ENCODE measurements around the gene RPGR.

The RPGR gene

DNA sequence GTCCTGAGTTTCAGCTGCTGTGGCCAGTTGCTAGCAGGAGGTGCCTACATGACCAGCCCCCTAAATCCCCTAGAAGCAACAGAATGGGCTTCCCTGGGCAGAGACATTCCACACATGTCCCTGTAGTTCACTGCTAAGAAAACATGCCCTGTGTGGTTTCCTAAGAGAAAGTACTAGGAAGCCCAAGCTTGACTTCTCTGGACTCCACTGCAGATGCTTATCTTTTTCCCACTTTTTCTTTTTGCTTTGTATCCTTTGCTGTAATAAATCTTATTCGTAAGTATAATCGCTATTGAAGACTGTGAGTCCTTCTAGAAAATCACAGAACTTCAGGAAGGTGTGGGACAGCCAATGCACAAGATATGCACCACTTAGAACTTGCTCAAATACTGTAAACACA is 15.6 kb downstream of the RPGR start:
- DNase-seq (ENCODE audit: low read depth), result no peak
- H3K4me3 ChIP-seq (ENCODE audit: low read length), result no peak overlapping the region
- TF ChIP-seq, protein P1, sequence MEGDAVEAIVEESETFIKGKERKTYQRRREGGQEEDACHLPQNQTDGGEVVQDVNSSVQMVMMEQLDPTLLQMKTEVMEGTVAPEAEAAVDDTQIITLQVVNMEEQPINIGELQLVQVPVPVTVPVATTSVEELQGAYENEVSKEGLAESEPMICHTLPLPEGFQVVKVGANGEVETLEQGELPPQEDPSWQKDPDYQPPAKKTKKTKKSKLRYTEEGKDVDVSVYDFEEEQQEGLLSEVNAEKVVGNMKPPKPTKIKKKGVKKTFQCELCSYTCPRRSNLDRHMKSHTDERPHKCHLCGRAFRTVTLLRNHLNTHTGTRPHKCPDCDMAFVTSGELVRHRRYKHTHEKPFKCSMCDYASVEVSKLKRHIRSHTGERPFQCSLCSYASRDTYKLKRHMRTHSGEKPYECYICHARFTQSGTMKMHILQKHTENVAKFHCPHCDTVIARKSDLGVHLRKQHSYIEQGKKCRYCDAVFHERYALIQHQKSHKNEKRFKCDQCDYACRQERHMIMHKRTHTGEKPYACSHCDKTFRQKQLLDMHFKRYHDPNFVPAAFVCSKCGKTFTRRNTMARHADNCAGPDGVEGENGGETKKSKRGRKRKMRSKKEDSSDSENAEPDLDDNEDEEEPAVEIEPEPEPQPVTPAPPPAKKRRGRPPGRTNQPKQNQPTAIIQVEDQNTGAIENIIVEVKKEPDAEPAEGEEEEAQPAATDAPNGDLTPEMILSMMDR (conservative IDR thresholded peaks at IDR 0.05; ENCODE audit: low read length), result no peak

DNA sequence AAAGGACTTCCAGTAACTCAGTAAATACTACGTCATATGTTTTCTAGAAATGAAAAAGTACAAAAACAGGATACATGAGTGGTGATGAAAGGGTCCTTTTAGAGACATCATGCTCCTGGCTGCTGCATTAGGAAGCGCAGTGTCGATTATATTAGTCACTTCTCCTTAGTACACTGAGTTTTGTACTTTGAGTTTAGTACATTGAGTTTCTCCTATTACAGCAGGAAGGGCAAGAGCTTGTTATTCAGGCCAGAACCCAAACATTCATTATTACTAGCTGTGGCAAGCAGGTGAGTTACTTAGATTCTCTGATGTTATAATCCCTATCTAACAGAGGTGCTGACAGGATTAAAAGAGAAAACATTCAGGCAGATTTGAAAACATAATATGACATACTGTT is 21.3 kb downstream of the RPGR start:
- TF ChIP-seq, protein P1 (conservative IDR thresholded peaks at IDR 0.05; ENCODE audit: low read length), result no peak
- H3K4me3 ChIP-seq (ENCODE audit: low read length), result no peak overlapping the region
- DNase-seq (ENCODE audit: low read depth), result no peak

DNA sequence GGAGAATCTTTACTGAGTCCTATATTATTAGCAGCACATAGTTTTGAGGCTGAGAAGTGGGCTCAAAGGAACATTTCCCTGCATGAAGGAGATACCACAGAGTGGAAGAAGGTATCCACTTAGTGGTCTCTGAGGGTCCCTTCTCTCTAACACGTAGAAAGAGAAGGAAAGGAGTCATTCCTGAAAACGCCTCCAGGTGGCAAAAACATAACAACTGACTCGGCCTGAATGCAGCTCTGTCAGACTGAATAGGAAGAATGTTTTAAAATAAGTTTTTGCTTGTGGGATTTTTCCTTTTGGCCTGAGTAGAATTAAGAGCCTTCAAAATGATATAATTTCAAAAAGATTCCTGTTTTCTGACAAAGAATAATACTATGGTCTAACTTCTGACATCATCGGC is 23.3 kb downstream of the RPGR start:
- TF ChIP-seq, protein P1 (conservative IDR thresholded peaks at IDR 0.05; ENCODE audit: low read length), result peak; percentile 33
- H3K4me3 ChIP-seq (ENCODE audit: low read length), result no peak overlapping the region
- no peak for DNase-seq (ENCODE audit: low read depth)

DNA sequence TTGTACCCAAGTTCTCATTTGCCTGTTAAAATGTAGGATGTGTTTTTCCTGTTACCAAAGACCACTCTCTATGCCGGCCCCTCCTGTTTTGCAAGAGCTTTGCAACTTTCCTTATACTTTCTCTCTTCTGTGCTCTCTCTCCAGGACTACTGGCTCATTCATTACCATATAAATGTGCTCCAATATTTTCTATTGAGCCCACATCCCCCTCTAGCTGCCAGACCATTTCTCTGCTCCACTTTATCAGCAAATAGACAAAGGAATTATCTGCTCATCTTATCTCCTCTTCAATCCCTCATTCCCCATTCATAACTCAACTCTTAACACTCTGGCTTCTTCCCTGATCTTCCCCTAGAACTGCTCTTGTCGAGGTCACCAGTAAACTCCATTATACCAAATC is 33.6 kb downstream of the RPGR start:
- H3K4me3 ChIP-seq (ENCODE audit: low read length), result no peak overlapping the region
- TF ChIP-seq, protein P1 (conservative IDR thresholded peaks at IDR 0.05; ENCODE audit: low read length), result peak; percentile 25
- no peak for DNase-seq (ENCODE audit: low read depth)

DNA sequence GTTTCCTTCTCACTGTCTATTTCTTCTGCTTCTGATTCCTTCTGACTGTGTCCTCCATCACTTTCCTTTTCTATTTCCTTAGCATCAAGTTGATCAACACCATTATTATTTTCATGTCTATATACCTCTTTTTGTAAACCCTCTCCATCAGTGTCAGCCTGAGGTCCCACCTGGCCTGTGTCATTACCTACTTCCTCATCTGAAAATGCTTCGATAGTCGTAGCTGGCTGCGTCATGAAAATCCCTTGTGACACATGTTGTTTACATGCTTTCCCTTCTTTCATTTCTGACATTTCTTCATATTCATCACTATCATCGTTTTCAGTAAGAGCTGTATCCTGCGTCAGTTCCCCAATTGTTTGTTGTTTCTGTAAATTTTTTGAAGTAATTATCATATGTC is 39.6 kb downstream of the RPGR start:
- no peak for DNase-seq (ENCODE audit: low read depth)
- TF ChIP-seq, protein P1 (conservative IDR thresholded peaks at IDR 0.05; ENCODE audit: low read length), result no peak
- H3K4me3 ChIP-seq (ENCODE audit: low read length), result no peak overlapping the region

DNA sequence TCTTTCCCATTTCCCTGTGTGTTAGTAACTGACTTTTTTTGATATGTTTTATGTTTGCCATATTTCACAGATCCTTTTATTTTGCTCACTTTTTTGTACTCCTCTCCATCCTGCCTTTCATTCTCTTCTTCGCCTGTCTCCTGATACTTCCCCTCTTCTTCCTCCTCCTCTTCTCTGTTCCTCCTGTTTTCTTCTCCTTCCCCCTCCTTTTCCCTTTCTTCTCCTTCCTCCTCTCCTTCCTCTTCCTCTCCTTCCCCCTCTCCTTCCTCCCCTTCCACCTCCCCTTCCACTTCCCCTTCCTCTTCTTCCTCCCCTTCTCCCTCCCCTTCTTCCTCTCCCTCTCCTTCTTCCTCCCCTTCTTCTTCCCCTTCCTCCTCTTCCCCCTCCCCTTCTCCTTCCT is 41.7 kb downstream of the RPGR start:
- no peak for DNase-seq (ENCODE audit: low read depth)
- TF ChIP-seq, protein P1 (conservative IDR thresholded peaks at IDR 0.05; ENCODE audit: low read length), result no peak
- H3K4me3 ChIP-seq (ENCODE audit: low read length), result no peak overlapping the region

DNA sequence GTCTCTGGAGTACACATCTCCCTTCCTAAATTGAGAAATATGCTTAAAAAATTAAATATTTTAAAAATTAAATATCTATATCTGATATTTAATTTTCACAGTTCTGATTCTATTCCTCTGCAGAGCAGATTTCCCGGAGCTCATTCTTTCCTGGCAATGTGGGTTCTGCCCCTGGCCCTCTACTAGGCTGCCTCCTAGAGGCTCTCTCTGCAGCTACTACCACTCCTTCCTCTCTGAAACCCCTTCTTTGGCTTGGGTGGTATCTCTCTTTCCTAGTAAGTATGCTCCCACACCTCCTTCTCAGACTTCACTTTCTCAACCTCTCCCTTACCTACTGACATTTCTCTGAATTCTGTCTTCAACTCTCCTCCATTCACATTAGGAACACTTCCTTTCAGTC is 45.3 kb downstream of the RPGR start:
- no peak overlapping the region for H3K4me3 ChIP-seq (ENCODE audit: low read length)
- peak; percentile 25 for DNase-seq (ENCODE audit: low read depth)
- TF ChIP-seq, protein P1 (conservative IDR thresholded peaks at IDR 0.05; ENCODE audit: low read length), result peak; percentile 64

Measured in AG10803 (cell line).